ENCODE data around the gene TMEM63A. TPM values are rescaled to one million over a fixed set of nuclear protein-coding genes. Genes with fewer than 3 reads are reported as not detected.

The TMEM63A gene
- total and polyA plus RNA-seq, 10 of the 15 experiments (the other 5 are each of a cell fraction or from before 2014, with no cell fraction given), result 1.3 to 33.5 (median 15.2) TPM

- H3K79me2 ChIP-seq (ENCODE audit: control insufficient read depth, insufficient read depth, low read length), result peaks cover 17% of the 10 kb centered on the region
- H3K27me3 ChIP-seq (replicated peaks in 1 of 2; ENCODE audit: control insufficient read depth in 2 of 2, insufficient read depth in 2 of 2, low read length in 1 of 2), result no peaks in the 10 kb centered on the region
- WGBS (ENCODE audit: insufficient coverage, insufficient replicate concordance, low lambda C conversion rate, missing lambda C conversion rate), result 53% methylated on average over 5 of the region's 5 CpGs
- ChIA-PET SMC1A (ENCODE audit: uncharacterized antibody, unreplicated experiment) (no interaction called here), RAD21 (ENCODE audit: unreplicated experiment) (interaction anchor here (0.8 kb wide), 1 partner anchor 8 kb away, joined by 3 read pairs; no protein-coding TSS in a partner anchor), POLR2A (no interaction called here), CTCF (interaction anchor here (0.7 to 1.2 kb wide), 2 partner anchors 9 to 40 kb away, joined by 4 to 10 read pairs; no protein-coding TSS in a partner anchor)
- in situ Hi-C loops (cut with MboI) (no loop called here), intact Hi-C loops (cut with micrococcal nuclease; ENCODE audit: unreplicated experiment) (loop anchor here (5.0 kb wide), 2 partner anchors 143 to 453 kb away; partner anchors contain the start of gene SRP9)
- BruUV-seq (replicated peaks), result no TSS peak
- ATAC-seq (no peak; the same call in 1 of the 3 replicates), DNase-seq (ENCODE audit: low read depth, low spot score) (peak; percentile 17), FAIRE-seq (no peak)
- no peak overlapping the region for H3K4me3 ChIP-seq
- H4K20me1 ChIP-seq (ENCODE audit: control insufficient read depth, insufficient read depth), result no peaks in the 10 kb centered on the region
- H3K4me2 ChIP-seq (ENCODE audit: control insufficient read depth, insufficient read depth), result no peak overlapping the region; the same call in 1 of the 2 replicates
- no peak overlapping the region for H3K9ac ChIP-seq (ENCODE audit: control insufficient read depth, insufficient read depth, low read length)
- no peak overlapping the region for H3K27ac ChIP-seq (ENCODE audit: control insufficient read depth, insufficient read depth)
- peaks cover 7% of the 10 kb centered on the region for H3K4me1 ChIP-seq (ENCODE audit: control insufficient read depth, insufficient read depth, low read length)
- H3K9me3 ChIP-seq (replicated peaks; ENCODE audit: control insufficient read depth, insufficient read depth, low read length), result no peaks in the 10 kb centered on the region
- TF ChIP-seq SPI1 (IDR thresholded peaks at IDR 0.05; ENCODE audit: borderline replicate concordance, insufficient read depth, low read depth, low read length), result peak; percentile 73; the same call in 1 of the 2 replicates
- TF ChIP-seq KLF5 (IDR thresholded peaks at IDR 0.05; ENCODE audit: partially characterized antibody), result no peak
- peaks cover 3 to 10% of the 10 kb centered on the region in 2 experiments for H3K36me3 ChIP-seq (ENCODE audit: control insufficient read depth in 2 of 2, insufficient read depth in 2 of 2, low read length in 1 of 2)
- no peak overlapping the region for H2AFZ ChIP-seq (ENCODE audit: control insufficient read depth, low read depth, low read length)
Observed at GRCh38 chr1:225919906-225920305, 37.7 kb upstream of the TMEM63A start.

DNA sequence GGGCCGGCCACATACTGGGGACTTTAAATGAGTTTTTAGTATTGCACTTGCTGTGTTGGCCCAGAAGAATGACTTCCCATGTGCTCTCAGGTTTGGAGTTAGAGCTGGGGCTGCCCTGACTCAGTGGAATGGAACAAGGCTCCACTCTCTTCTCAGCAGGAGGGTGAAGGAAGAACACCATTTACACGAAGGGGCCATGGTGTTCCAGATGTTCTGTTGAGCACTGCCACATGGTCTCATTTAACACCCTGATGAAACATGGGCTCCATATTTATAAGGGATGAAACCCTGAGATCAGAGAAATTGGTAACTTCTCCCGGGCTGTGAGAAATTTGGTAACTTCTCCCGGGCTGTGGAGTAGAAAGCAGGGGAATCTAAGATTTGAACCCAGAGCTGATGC is 36.1 kb upstream of the TMEM63A start:
- H2AFZ ChIP-seq (ENCODE audit: control insufficient read depth, low read depth, low read length), result no peak overlapping the region
- SMC1A ChIA-PET (ENCODE audit: uncharacterized antibody, unreplicated experiment), result no interaction called here
- BruUV-seq (replicated peaks), result no TSS peak
- WGBS (ENCODE audit: insufficient coverage, insufficient replicate concordance, low lambda C conversion rate, missing lambda C conversion rate), result 100% methylated on average over 4 of the region's 4 CpGs
- no peak overlapping the region for H3K4me2 ChIP-seq (ENCODE audit: control insufficient read depth, insufficient read depth)
- intact Hi-C loops (cut with micrococcal nuclease; ENCODE audit: unreplicated experiment) (no loop called here), in situ Hi-C loops (cut with MboI) (no loop called here)
- H3K4me1 ChIP-seq (ENCODE audit: control insufficient read depth, insufficient read depth, low read length), result peaks cover 7% of the 10 kb centered on the region
- no peak overlapping the region for H3K9ac ChIP-seq (ENCODE audit: control insufficient read depth, insufficient read depth, low read length)
- H3K27me3 ChIP-seq (replicated peaks in 1 of 2; ENCODE audit: control insufficient read depth in 2 of 2, insufficient read depth in 2 of 2, low read length in 1 of 2), result no peaks in the 10 kb centered on the region
- no peak for ATAC-seq
- DNase-seq (ENCODE audit: low read depth, low spot score), result no peak
- CTCF ChIA-PET, result no interaction called here
- H3K36me3 ChIP-seq (ENCODE audit: control insufficient read depth in 2 of 2, insufficient read depth in 2 of 2, low read length in 1 of 2), result peaks cover 3 to 10% of the 10 kb centered on the region in 2 experiments
- H3K9me3 ChIP-seq (replicated peaks; ENCODE audit: control insufficient read depth, insufficient read depth, low read length), result no peaks in the 10 kb centered on the region
- H4K20me1 ChIP-seq (ENCODE audit: control insufficient read depth, insufficient read depth), result no peaks in the 10 kb centered on the region
- no peak overlapping the region for H3K4me3 ChIP-seq
- H3K79me2 ChIP-seq (ENCODE audit: control insufficient read depth, insufficient read depth, low read length), result peaks cover 9% of the 10 kb centered on the region
- POLR2A ChIA-PET, result interaction anchor here (0.7 to 0.8 kb wide), 2 partner anchors 37 to 112 kb away, joined by 3 to 4 read pairs; no protein-coding TSS in a partner anchor
- H3K27ac ChIP-seq (ENCODE audit: control insufficient read depth, insufficient read depth), result no peak overlapping the region
- RAD21 ChIA-PET (ENCODE audit: unreplicated experiment), result no interaction called here
- FAIRE-seq, result no peak
- TF ChIP-seq HSF1 (IDR thresholded peaks at IDR 0.05; ENCODE audit: low read depth, low read length) (no peak), SPI1 (IDR thresholded peaks at IDR 0.05; ENCODE audit: borderline replicate concordance, insufficient read depth, low read depth, low read length) (no peak), MYB (IDR thresholded peaks at IDR 0.05; ENCODE audit: borderline replicate concordance, low read depth, low read length) (no peak), E4F1 (IDR thresholded peaks at IDR 0.05; ENCODE audit: borderline replicate concordance, partially characterized antibody) (no peak), SRF (IDR thresholded peaks at IDR 0.05; ENCODE audit: low read depth in 2 of 2, low read length in 2 of 2) (no peak), RCOR1 (conservative IDR thresholded peaks at IDR 0.05; ENCODE audit: low read depth, low read length) (no peak), EP300 (IDR thresholded peaks at IDR 0.05; ENCODE audit: borderline replicate concordance in 1 of 2, control insufficient read depth in 1 of 2, low read depth in 2 of 2, low read length in 2 of 2) (no peak), CREB1 (IDR thresholded peaks at IDR 0.05; ENCODE audit: low read depth) (no peak), ZNF622 (IDR thresholded peaks at IDR 0.05) (no peak), TCF3 (IDR thresholded peaks at IDR 0.05; ENCODE audit: borderline replicate concordance, insufficient read depth, low read depth, low read length) (no peak), POLR2AphosphoS5 (IDR thresholded peaks at IDR 0.05; ENCODE audit: low read length) (no peak), BMI1 (IDR thresholded peaks at IDR 0.05; ENCODE audit: borderline replicate concordance) (no peak)
